ENCODE measurements around the gene ATF7. TPM values are rescaled to one million over a fixed set of nuclear protein-coding genes. Genes with fewer than 3 reads are reported as not detected.

Gene ATF7
- total and polyA plus RNA-seq, 4 donors = 16.8 to 43.3 (median 31.7) TPM

DNA sequence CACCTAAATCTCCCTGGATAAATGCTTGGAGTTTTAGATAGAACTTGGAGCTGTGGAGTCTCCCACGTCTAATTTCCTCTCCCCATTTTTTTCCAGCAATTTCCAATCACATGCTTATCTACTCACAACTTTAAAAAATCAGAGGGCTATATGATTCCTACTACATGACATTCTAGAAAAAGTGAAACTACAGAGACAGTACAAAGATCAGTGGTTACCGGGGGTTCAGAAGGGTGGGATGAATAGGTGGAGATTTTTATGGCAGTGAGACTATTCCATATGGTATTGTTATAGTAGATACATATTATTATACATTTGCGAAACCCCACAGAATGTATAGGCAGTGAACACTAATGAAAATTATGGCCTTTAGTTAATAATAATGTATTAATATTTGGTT, 35.5 kb downstream of the ATF7 start:
- TF ChIP-seq, protein P1, sequence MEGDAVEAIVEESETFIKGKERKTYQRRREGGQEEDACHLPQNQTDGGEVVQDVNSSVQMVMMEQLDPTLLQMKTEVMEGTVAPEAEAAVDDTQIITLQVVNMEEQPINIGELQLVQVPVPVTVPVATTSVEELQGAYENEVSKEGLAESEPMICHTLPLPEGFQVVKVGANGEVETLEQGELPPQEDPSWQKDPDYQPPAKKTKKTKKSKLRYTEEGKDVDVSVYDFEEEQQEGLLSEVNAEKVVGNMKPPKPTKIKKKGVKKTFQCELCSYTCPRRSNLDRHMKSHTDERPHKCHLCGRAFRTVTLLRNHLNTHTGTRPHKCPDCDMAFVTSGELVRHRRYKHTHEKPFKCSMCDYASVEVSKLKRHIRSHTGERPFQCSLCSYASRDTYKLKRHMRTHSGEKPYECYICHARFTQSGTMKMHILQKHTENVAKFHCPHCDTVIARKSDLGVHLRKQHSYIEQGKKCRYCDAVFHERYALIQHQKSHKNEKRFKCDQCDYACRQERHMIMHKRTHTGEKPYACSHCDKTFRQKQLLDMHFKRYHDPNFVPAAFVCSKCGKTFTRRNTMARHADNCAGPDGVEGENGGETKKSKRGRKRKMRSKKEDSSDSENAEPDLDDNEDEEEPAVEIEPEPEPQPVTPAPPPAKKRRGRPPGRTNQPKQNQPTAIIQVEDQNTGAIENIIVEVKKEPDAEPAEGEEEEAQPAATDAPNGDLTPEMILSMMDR (IDR thresholded peaks at IDR 0.05; ENCODE audit: control extremely low read depth, extremely low read depth) = no peak
- H3K4me3 ChIP-seq = no peak overlapping the region
- WGBS, 2 donors = 79 to 88% methylated on average over 3 of the region's 3 CpGs
- H3K36me3 ChIP-seq (ENCODE audit: control insufficient read depth in 4 of 4, insufficient read depth in 4 of 4, low read length in 4 of 4) = no peaks in the 10 kb centered on the region
- no peaks in the 10 kb centered on the region for H3K9me3 ChIP-seq (ENCODE audit: control insufficient read depth in 4 of 4, insufficient read depth in 3 of 4, low read length in 3 of 4)
- H3K27me3 ChIP-seq (ENCODE audit: control insufficient read depth in 3 of 3, insufficient read depth in 3 of 3, low read length in 2 of 3) = no peaks in the 10 kb centered on the region
- ATAC-seq (ENCODE audit: insufficient read depth, low FRiP score) (no peak), DNase-seq (no peak)
- H3K9ac ChIP-seq (ENCODE audit: insufficient read depth in 1 of 2, low read length in 2 of 2) = no peak overlapping the region
- peak overlapping the region in 1 of 2 donors; percentile 70 for H3K27ac ChIP-seq (ENCODE audit: low read depth in 1 of 2, low read length in 1 of 2)
- H3K4me1 ChIP-seq (ENCODE audit: control insufficient read depth in 5 of 5, insufficient read depth in 5 of 5, low read length in 5 of 5) = peaks cover 0 to 45% (median 4%) of the 10 kb centered on the region in 5 donors

DNA sequence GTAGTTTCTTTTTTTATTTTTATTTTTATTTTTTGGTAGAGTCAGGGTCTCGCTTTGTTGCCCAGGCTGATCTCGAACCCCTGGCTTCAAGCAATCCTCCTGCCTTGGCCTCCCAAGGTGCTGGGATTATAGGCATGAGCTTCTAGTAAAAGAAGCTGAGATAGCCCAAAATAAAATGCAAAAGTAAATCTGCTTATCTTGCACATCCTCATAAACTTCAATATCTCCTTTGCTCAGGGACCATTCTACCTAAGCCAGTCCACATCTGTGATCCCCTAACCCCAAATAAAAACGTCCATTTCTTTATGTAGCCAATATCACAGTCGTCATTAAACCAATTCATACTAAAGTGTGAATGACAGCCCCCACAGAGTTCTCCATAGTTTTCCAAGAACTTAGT, 36.3 kb downstream of the ATF7 start:
- Histone ChIP-seq H3K27ac (ENCODE audit: low read depth in 1 of 2, low read length in 1 of 2) (no peak overlapping the region), H3K4me1 (ENCODE audit: control insufficient read depth in 5 of 5, insufficient read depth in 5 of 5, low read length in 5 of 5) (peaks cover 0 to 40% (median 2%) of the 10 kb centered on the region in 5 donors), H3K9ac (ENCODE audit: insufficient read depth in 1 of 2, low read length in 2 of 2) (no peak overlapping the region), H3K9me3 (ENCODE audit: control insufficient read depth in 4 of 4, insufficient read depth in 3 of 4, low read length in 3 of 4) (no peaks in the 10 kb centered on the region), H3K27me3 (ENCODE audit: control insufficient read depth in 3 of 3, insufficient read depth in 3 of 3, low read length in 2 of 3) (no peaks in the 10 kb centered on the region), H3K36me3 (ENCODE audit: control insufficient read depth in 4 of 4, insufficient read depth in 4 of 4, low read length in 4 of 4) (no peaks in the 10 kb centered on the region), H3K4me3 (no peak overlapping the region)
- DNase-seq (no peak), ATAC-seq (ENCODE audit: insufficient read depth, low FRiP score) (no peak)
- TF ChIP-seq, protein P1 (IDR thresholded peaks at IDR 0.05; ENCODE audit: control extremely low read depth, extremely low read depth) = no peak
- WGBS, 2 donors = 95 to 96% methylated on average over 4 of the region's 4 CpGs

DNA sequence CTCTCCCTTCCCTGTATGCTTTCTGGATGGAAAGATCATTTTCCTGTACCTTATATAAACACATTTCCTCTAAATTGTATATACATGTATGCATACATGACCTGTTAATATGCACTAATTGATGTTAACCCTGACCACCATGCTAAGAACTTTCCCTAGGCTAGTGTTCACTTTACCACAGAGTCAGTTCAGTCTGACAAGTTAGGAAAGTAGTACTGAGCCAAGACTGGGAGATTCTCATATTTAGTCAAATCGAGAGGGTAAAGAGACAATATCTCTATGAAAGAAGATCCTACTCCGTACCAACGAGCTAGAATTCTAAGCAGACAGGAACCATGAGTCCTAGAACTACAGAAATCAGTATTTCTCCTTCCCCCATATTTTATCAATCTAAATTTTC, 36.8 kb downstream of the ATF7 start:
- Histone ChIP-seq H3K4me1 (ENCODE audit: control insufficient read depth in 5 of 5, insufficient read depth in 5 of 5, low read length in 5 of 5) (peaks cover 0 to 39% (median 0%) of the 10 kb centered on the region in 5 donors), H3K4me3 (no peak overlapping the region), H3K36me3 (ENCODE audit: control insufficient read depth in 4 of 4, insufficient read depth in 4 of 4, low read length in 4 of 4) (no peaks in the 10 kb centered on the region), H3K9me3 (ENCODE audit: control insufficient read depth in 4 of 4, insufficient read depth in 3 of 4, low read length in 3 of 4) (no peaks in the 10 kb centered on the region), H3K27ac (ENCODE audit: low read depth in 1 of 2, low read length in 1 of 2) (no peak overlapping the region), H3K27me3 (ENCODE audit: control insufficient read depth in 3 of 3, insufficient read depth in 3 of 3, low read length in 2 of 3) (no peaks in the 10 kb centered on the region), H3K9ac (ENCODE audit: insufficient read depth in 1 of 2, low read length in 2 of 2) (no peak overlapping the region)
- DNase-seq (no peak), ATAC-seq (ENCODE audit: insufficient read depth, low FRiP score) (no peak)
- TF ChIP-seq, protein P1 (IDR thresholded peaks at IDR 0.05; ENCODE audit: control extremely low read depth, extremely low read depth) = no peak
- 92 to 94% methylated on average over 3 of the region's 3 CpGs for WGBS, 2 donors

DNA sequence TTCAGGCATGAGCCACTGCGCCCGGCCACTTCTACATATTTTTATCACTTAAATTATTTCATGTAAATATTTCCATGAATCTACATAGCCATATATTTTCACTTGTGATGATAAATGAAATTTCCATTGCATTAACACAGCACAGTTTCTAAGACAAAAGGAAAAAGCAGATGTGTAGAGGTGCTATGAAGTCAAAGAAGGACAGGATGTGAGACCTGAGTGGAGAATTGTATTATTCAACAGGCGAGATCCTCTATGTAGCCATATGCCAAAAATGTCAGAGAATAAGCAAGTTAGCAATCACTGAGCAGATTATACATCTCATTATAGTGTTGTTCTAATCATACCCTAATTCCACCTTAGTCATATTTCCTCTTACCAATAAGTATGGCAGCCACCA, 38.1 kb downstream of the ATF7 start:
- Histone ChIP-seq H3K4me3 (no peak overlapping the region), H3K4me1 (ENCODE audit: control insufficient read depth in 5 of 5, insufficient read depth in 5 of 5, low read length in 5 of 5) (peaks cover 0 to 32% (median 0%) of the 10 kb centered on the region in 5 donors), H3K9ac (ENCODE audit: insufficient read depth in 1 of 2, low read length in 2 of 2) (no peak overlapping the region), H3K9me3 (ENCODE audit: control insufficient read depth in 4 of 4, insufficient read depth in 3 of 4, low read length in 3 of 4) (no peaks in the 10 kb centered on the region), H3K27ac (ENCODE audit: low read depth in 1 of 2, low read length in 1 of 2) (no peak overlapping the region), H3K27me3 (ENCODE audit: control insufficient read depth in 3 of 3, insufficient read depth in 3 of 3, low read length in 2 of 3) (no peaks in the 10 kb centered on the region), H3K36me3 (ENCODE audit: control insufficient read depth in 4 of 4, insufficient read depth in 4 of 4, low read length in 4 of 4) (no peaks in the 10 kb centered on the region)
- ATAC-seq (ENCODE audit: insufficient read depth, low FRiP score) (no peak), DNase-seq (no peak)
- TF ChIP-seq, protein P1 (IDR thresholded peaks at IDR 0.05; ENCODE audit: control extremely low read depth, extremely low read depth) = no peak
- WGBS, 2 donors = 95 to 96% methylated on average over 3 of the region's 3 CpGs
